GM18519 (cell line): ENCODE results near the gene CKM.
"Not testable (repeated sequence)": the region's sequence is repeated elsewhere in the genome, so short reads cannot be mapped to it uniquely, and the experiment has no call there.

Source experiments
- ATAC-seq: cut with Tn5 transposase; IDR thresholded peaks from one replicate; pipeline ENCODE4 v1.9.1; 2021; ENCODE audit warnings: mild to moderate bottlenecking, moderate library complexity; ENCODE audit not compliant: unreplicated experiment, low FRiP score

The CKM gene

DNA sequence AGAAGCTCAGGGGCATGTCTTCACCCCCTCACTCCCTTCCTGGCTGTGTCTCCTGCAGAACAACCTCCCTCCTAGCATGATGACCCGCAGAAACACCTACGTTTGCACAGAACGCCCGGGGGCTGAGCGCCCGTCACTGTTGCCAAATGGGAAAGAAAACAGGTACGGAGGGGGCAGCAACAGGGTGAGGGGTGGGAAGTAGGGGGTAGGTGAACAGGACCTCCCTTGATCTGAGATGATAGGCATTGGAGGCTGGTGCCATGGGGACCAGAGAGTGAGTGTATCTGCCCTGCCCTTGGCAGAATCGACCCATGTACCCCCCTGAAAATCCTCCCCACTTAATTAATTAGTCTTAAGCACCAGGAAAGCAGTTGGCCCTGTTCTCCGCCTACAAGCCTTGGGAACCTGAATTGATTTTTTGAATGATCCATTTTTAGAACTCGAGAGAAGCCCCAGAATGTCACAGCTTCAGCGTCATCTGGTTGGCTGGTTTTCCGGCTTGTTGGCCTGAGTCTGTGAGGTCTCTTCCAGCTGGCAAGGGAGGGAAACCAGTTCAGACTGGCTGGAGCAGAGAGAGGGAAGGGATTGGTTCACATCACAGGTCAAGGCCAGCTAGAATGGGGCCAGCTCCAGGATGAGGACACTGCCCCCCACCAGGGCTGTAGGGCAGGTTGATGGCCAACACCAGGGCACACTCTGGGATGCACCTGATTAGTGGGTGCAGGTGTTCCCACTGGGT lies 28.2 kb downstream of the CKM start:
- no peak for ATAC-seq

- ATAC-seq, result no peak
Observed at GRCh38 chr19:45293682-45294081, 29.0 kb downstream of the CKM start.

DNA sequence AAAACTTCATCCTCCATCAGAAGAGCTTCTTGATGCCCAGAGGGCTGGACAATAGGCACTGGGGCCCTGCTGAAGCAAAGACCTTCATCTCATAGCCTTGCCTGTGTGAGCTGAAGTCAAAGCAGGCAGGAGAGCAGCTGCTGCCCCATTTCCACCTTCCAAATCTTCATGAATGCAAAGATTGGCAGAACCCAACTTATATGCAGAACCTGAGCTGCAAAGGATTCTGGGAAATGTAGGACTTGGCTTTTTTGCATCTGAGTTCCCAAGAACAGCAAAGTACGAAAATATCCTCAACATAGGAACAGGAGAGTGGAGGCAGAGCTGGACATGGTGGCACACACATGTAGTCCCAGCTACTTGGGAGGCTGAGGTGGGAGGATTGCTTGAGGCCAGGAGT lies 30.8 kb downstream of the CKM start:
- ATAC-seq, result no peak

DNA sequence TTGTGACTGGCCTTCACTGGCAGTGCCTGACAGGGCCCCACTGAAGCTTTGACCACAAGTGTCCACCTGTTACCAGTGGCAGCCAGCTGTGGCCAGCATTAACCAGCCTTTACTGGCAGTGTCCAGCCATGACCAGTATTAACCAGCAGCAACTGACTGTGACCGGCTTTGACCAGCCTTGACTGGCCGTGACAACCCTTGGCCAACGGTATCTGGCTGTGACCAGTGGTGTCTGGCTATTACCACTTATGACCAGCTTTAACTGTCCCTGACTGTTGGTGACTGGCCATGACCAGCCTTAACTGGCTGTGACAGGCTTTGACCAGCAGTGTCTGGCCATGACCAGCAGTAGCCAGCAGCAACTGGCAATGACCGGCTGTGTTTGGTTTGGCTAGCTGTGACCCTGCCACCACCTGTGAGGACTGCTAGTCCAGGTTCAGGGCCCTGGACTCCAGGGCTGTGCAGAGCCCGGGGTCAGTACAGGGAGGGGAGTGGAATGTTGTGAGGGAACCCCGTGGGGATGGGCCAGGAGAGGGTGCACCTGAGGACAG lies 32.2 kb downstream of the CKM start:
- no peak for ATAC-seq

DNA sequence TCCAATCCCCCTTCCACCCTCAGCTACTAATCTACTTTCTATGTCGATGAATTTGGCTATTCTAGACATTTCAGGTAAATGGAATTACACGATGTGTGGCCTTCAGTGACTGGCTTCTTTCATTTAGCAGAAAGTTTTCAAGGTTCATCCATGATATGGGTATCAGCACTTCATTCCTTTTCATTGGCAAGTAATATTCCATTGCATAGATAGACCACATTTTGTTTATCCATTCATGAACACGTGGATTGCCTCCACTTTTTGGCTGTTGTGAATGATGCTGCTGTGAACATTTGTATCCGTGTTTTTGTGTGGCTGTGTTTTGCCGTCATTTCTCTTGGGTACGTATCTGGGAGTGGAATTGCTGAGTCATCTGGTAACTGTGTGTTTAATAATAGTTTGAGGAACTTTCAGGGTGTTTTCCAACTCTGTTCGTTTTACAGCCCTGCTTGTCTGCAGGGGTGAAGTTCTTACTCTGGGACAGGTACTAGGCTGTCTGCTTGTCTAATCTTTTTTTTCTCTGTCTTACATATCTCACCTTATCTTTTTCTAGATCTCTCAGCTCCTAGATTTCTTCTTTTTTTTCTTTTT lies 39.1 kb downstream of the CKM start:
- no peak for ATAC-seq

DNA sequence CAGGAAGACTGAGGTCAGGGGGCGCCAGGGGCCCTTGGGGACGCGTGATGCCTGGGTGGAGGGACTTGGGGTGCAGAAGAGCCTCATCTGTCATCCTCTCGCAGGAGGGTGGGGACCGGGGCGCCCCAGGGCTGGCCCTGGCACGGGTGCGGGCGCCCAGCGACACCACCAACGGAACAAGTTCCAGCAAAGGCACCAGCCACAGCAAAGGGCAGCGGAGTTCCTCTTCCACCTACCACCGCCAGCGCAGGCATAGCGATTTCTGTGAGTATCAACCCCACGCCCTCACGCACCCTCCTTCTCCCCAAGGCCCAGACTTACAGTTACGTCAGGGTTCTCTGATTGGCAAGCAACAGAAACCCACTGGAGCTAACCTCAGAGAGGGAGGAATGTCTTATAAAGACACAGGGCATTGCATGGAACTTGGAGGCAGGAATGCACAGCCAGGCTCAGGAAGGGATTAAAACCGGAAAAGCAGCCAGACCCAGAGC lies 42.2 kb downstream of the CKM start:
- no peak for ATAC-seq

GRCh38 chr19:45279587-45280192 lies 43.0 kb downstream of the CKM start:
- no peak for ATAC-seq

DNA sequence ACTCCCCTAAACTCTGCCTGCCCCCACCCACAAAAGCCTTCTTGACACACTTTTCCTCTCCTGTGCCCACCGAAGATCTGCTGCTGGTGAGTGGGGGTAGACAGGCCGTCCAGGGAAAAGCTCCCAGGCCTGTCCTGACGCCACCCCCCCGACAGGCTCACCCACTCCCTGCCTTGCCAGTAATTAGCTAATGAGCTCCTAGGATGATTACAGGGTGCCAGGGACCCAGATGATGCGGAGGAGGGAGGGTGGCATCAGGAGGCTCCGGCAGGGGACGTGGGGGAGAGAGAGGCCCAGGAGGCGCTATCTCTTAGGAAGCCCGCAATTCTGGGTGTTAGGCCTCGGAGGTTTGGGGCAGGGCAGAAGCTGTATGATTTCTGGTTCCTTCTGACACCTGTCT lies 44.6 kb downstream of the CKM start:
- no peak for ATAC-seq

- no peak for ATAC-seq
Observed at GRCh38 chr19:45276284-45276687, 46.4 kb downstream of the CKM start.

DNA sequence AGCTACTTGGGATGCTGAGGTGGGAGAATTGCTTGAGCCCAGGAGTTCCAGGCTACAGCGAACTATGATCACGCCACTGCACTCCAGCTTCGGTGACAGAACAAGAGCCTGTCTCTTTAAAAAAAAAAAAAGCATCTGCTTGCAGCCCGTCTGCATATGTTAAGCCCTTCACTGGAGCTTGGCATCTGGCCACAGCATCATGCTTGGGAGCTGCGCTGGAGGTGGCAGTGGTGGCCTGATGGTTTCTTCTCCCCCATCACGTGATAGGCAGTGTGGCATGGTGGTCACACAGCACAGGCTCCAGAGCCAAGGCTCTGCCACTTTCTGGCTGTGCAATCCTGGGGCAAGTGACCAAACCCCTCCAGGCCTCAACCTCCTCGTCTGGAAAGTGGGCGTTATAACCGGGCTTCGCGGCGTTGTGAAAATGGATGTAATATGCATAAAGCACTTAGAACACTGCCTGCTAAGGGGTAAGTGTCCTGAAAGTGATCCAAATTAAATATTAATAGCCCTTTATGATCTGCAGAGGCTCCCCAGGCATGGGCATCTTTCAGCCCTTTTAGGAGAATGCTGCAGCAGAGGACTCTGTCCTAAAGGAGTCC lies 47.2 kb downstream of the CKM start:
- ATAC-seq, result no peak

DNA sequence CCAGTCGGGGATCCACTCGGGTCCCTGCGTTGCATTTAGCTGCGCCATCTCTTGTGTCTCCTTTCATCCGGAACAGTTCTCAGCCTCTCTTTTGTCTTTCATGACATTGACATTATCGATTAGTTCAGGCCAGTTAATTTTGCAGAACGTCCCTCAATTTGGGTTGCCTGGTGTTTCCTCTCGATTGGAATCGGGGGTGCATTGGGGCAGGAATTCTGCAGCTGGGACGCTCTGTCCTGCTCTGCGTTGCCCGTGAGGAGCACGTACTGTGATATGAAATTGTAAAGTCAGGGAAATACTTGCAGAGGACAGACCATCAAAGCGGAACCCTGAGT lies 49.2 kb downstream of the CKM start:
- ATAC-seq, result no peak

DNA sequence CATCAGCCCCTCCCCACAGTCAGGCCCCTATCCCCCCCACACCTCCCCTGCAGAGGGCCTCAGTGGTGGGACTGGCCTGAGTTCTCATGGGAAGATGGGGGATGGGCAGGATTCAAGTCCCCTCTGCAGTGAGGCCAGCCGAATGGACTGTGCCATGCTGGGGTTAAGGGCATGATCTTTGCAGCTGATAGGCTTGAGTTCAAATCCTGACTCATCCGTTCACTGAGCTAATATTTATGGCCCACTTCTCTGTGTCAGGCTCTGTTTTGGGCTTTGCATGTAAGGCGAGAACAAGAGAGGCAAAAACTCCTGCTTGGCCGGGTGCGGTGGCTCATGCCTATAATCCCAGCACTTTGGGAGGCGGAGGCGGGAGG lies 51.0 kb downstream of the CKM start:
- ATAC-seq, result no peak

GRCh38 chr19:45271098-45271734 lies 51.5 kb downstream of the CKM start:
- ATAC-seq, result no peak

- not testable (repeated sequence) for ATAC-seq
Observed at GRCh38 chr19:45269939-45270338, 52.7 kb downstream of the CKM start.

GRCh38 chr19:45267296-45267695 lies 55.4 kb downstream of the CKM start:
- no peak for ATAC-seq

DNA sequence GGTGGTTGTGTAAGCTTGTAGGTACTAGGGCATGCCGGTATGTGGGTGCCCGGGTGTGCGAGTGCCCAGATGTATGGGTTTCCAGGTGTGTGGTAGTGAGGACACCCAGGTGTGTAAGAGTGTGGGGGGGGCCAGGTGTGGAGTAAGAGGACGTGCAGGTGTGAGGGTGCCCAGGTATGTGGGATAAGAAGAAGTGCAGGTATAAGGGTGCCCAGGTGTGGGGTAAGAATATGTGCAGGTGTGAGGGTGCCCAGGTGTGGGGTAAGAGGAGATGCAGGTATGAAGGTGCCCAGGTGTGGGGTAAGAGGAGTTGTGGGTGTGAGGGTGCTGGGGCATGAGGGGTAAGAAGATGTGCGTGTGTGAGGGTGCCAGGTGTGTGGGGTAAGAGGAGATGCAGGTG lies 57.3 kb downstream of the CKM start:
- ATAC-seq, result no peak

- no peak for ATAC-seq
Observed at GRCh38 chr19:45264781-45265317, 57.8 kb downstream of the CKM start.

DNA sequence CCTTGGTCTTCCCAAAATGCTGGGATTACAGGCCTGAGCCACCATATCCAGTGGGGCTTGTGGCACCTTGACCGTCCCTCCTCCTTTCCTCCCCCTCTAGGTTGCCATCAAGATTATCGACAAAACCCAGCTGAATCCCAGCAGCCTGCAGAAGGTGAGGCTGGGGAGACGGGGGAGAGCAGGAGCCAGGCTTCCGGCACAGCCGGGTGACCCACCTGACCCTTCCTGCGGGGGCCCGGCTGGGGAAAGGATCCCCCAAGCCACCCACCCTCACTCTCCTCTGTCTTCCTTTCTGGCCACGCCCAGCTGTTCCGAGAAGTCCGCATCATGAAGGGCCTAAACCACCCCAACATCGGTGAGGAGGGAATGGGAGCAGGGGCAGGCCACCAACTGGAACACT lies 59.7 kb downstream of the CKM start:
- ATAC-seq, result no peak

DNA sequence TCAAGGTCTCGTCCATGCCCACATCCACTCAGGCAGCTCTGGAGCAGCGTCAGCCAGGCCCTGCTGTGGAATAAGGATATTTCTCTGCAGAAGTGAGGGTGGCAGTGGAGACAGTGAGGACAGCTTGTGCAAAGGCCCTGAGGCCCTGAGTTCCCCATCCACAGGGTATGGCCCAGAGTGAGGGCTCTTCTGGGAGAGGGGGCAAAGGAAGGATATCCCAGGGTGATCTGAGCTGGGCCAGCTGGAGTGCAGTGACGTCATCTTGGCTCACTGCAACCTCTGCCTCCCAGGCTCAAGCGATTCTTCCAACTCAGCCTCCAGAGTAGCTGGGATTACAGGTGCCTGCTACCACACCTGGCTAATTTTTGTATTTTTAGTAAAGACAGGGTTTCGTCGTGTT lies 60.1 kb downstream of the CKM start:
- ATAC-seq, result no peak

- ATAC-seq, result no peak
Observed at GRCh38 chr19:45258862-45259261, 63.8 kb downstream of the CKM start.

- ATAC-seq, result no peak
Observed at GRCh38 chr19:45256836-45257235, 65.8 kb downstream of the CKM start.
